Measurements from ENCODE around the gene GPER1. TPM values are rescaled to one million over a fixed set of nuclear protein-coding genes. Genes with fewer than 3 reads are reported as not detected.

GPER1 gene
- total and polyA plus RNA-seq, 2 donors (not counting 3 experiments of a cell fraction or from before 2014, with no cell fraction given), result 0.77 to 2.3 TPM

DNA sequence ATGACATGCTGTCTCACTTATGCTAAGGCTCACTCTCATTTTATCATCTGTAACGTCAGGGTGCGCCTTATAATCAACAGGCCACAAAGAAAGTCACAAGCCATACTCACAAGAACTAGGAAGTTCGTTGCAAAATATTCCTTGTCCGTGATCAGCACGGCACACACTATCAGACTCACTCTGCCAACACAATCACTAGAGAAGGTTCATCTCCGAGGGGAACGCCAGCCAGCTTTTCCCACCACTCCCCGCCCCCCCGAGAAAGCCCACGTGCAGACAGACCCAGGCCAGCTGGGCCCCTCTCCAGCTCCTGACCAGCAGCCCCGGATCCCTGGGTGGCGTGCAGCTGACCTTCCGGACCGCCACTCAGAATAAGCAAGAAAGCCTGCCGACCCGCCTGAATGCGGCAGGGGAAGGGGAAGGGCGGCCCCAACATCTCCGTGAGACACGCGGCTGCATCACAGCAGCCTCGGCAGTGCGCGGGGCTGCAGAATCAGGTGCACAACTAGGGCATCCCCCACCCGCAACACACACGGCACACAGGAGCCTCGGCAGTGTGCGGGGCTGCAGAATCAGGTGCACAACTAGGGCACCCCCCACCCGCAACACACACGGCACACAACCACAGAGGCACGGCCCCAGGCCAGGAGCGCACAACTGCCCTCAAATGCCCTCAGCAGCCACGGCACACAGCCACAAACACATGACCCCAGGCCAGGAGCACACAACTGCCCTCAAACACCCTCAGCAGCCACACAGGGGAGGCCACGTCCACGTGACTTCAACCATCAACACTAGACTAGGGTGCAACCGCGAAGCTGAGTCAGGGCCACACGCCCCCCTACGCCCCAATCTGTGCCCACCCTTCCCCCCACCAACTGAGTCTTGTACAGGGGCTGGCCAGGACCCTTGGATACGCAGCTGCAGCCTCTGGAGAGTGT lies 46.1 kb upstream of the GPER1 start:
- Histone ChIP-seq H3K9ac (replicated peaks; ENCODE audit: extremely low read depth, insufficient read depth, low read length) (no peak overlapping the region), H3K4me2 (ENCODE audit: insufficient read depth, low read length) (no peak overlapping the region), H3K9me3 (replicated peaks; ENCODE audit: control insufficient read depth, insufficient read depth, low read length) (no peaks in the 10 kb centered on the region), H3K9me1 (replicated peaks; ENCODE audit: control insufficient read depth, extremely low read depth, insufficient read depth, low read length) (no peaks in the 10 kb centered on the region), H3K79me2 (ENCODE audit: control insufficient read depth, insufficient read depth, low read length) (no peaks in the 10 kb centered on the region), H3K27me3 (ENCODE audit: control insufficient read depth in 2 of 2, insufficient read depth in 2 of 2, low read length in 2 of 2) (no peaks in the 10 kb centered on the region), H3K27ac (ENCODE audit: insufficient read depth, low read depth, low read length) (no peak overlapping the region), H3K4me1 (ENCODE audit: control insufficient read depth, extremely low read depth, insufficient read depth, low read length) (peaks cover 14% of the 10 kb centered on the region), H3K36me3 (ENCODE audit: control insufficient read depth in 2 of 2, extremely low read depth in 1 of 2, insufficient read depth in 2 of 2, low read length in 2 of 2) (no peaks in the 10 kb centered on the region), H4K20me1 (replicated peaks; ENCODE audit: control insufficient read depth, extremely low read depth, insufficient read depth, low read length) (no peaks in the 10 kb centered on the region), H2AFZ (ENCODE audit: low read depth, low read length) (no peak overlapping the region), H3K4me3 (replicated peaks in 1 of 3; ENCODE audit: insufficient read depth in 1 of 3, low read depth in 1 of 3, low read length in 3 of 3) (no peak overlapping the region)
- no TSS peak for BruUV-seq (replicated peaks)
- DNase-seq (ENCODE audit: low read depth, low spot score) (no peak), FAIRE-seq (no peak)
- no peak for TF ChIP-seq JUN (IDR thresholded peaks at IDR 0.05; ENCODE audit: borderline replicate concordance, insufficient read depth, insufficient read length, low read depth)
- no peak for TF ChIP-seq POLR2AphosphoS5 (IDR thresholded peaks at IDR 0.05; ENCODE audit: insufficient read depth, low read depth, low read length)
- TF ChIP-seq, protein P1, sequence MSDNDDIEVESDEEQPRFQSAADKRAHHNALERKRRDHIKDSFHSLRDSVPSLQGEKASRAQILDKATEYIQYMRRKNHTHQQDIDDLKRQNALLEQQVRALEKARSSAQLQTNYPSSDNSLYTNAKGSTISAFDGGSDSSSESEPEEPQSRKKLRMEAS (IDR thresholded peaks at IDR 0.05; ENCODE audit: insufficient read depth, insufficient read length), result no peak
- no peak for TF ChIP-seq EZH2 (IDR thresholded peaks at IDR 0.05; ENCODE audit: borderline replicate concordance, low read depth, low read length, severe bottlenecking)
- TF ChIP-seq GATA2 (IDR thresholded peaks at IDR 0.05; ENCODE audit: insufficient read depth, insufficient read length, low read depth, low read length), result no peak
- TF ChIP-seq FOS (IDR thresholded peaks at IDR 0.05; ENCODE audit: borderline replicate concordance, insufficient read depth, low read length), result no peak
- TF ChIP-seq MYC (IDR thresholded peaks at IDR 0.05; ENCODE audit: low read depth, low read length), result no peak
- TF ChIP-seq, protein P2, sequence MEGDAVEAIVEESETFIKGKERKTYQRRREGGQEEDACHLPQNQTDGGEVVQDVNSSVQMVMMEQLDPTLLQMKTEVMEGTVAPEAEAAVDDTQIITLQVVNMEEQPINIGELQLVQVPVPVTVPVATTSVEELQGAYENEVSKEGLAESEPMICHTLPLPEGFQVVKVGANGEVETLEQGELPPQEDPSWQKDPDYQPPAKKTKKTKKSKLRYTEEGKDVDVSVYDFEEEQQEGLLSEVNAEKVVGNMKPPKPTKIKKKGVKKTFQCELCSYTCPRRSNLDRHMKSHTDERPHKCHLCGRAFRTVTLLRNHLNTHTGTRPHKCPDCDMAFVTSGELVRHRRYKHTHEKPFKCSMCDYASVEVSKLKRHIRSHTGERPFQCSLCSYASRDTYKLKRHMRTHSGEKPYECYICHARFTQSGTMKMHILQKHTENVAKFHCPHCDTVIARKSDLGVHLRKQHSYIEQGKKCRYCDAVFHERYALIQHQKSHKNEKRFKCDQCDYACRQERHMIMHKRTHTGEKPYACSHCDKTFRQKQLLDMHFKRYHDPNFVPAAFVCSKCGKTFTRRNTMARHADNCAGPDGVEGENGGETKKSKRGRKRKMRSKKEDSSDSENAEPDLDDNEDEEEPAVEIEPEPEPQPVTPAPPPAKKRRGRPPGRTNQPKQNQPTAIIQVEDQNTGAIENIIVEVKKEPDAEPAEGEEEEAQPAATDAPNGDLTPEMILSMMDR (IDR thresholded peaks at IDR 0.05; ENCODE audit: extremely low read depth in 1 of 2, insufficient read depth in 1 of 2, low read depth in 1 of 2, low read length in 2 of 2), result no peak
- TF ChIP-seq POLR2A (IDR thresholded peaks at IDR 0.05; ENCODE audit: low read depth, low read length), result no peak
- intact Hi-C loops (cut with micrococcal nuclease), result no loop called here
- dilution Hi-C loops (cut with MboI; ENCODE audit: extremely low pct_ligation_motif_present, low sequenced_read_pairs), result no loop called here
- ChIA-PET CTCF (interaction anchor here (0.8 to 4.6 kb wide), 5 partner anchors 11 to 49 kb away, joined by 3 to 46 read pairs (median 4); no protein-coding TSS in a partner anchor), POLR2A (no interaction called here)
